Activated CD4-positive, alpha-beta T cell treated with anti-CD3 and anti-CD28 coated beads, Interleukin-2, amount 50 U/mL, for 4 hours (primary cell): Measurements from ENCODE around the gene ZNF284.
"Not testable (repeated sequence)": the region's sequence is repeated elsewhere in the genome, so short reads cannot be mapped to it uniquely, and the experiment has no call there.

Experiments
- DNase-seq, 2 experiments: peaks; one replicate each; pipeline ENCODE4 v3.0.0-alpha.2; 2020

The ZNF284 gene

DNA sequence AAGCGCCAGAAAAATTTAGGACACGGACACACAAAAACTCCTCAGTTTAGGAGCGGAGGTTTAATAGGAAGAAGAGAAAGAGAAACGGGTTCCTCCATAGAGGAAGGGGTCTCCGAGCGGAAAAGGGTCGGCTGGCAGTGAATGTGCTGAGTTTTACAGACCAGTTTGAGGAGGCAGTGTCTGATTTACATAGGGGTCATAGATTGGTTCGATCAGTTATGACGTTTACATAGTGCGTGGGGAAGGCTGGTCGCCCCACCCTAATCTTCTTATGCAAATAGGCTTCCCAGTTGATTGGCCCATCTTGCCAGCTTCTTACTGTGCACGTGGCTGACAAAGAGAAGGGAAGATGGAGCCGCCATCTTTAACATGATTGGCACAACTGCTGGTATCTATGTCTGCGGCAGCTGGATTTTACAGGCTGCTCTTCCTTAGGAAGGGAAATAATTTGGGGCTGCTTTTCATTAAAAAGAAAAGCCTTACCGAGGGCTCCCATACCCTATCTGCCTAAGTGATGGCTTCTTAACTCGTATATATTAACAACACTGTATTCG lies 40.0 kb downstream of the ZNF284 start:
- no peak for DNase-seq

DNA sequence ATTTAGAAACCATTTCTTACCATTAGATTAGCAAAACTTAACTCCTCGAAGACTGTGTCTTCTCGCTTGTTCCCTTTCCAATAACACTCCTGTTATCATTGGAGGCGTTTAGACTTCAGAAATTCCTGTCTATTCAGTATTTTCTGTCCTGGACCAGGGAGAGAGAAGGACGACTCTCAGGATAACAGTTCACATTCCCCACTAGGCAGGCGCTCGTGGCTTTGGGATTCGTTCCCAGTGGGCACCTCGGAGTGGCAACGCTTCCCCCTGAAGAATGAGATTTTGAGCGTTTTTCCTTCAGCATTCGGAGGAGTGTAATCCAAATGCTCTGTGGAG lies 40.8 kb downstream of the ZNF284 start:
- no peak for DNase-seq

DNA sequence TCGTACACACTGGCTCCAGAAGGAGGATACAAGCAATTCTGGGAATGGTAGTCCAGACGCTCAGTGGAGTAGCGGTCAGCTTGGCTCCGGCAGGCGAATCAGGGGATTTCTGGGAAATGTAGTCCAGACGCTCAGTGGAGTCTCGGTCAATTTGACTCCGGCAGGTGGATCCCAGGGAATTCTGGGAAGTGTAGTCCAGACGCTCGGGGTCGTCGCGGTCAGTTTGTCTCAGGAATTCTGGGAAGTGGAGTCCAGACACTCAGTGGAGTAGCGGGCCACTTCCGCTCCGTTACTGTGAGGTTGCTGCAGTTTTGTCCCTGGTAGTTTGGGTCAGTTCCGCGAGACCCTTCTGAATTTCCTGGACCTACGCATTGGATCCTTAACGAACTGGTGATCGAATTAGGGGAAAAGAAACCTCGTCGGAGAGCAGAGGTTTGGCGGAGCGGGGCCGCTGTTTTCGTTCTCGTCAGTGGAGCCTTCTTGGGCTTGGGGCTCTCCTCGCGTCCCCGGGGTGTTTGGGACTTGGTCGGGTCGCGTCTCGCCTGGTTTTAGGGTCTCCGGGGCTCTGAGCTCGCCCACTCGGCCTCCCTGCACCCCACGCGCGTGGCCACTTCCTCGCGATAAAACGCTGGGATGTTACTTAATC lies 41.3 kb downstream of the ZNF284 start, which contains the start of gene ZNF225:
TSS of gene ZNF225 (plus strand) at position 262 of the 646 bp plus-strand sequence. CDS start 2,429 bp downstream, outside the sequence.
- peak; percentile 75 to 77 for DNase-seq

DNA sequence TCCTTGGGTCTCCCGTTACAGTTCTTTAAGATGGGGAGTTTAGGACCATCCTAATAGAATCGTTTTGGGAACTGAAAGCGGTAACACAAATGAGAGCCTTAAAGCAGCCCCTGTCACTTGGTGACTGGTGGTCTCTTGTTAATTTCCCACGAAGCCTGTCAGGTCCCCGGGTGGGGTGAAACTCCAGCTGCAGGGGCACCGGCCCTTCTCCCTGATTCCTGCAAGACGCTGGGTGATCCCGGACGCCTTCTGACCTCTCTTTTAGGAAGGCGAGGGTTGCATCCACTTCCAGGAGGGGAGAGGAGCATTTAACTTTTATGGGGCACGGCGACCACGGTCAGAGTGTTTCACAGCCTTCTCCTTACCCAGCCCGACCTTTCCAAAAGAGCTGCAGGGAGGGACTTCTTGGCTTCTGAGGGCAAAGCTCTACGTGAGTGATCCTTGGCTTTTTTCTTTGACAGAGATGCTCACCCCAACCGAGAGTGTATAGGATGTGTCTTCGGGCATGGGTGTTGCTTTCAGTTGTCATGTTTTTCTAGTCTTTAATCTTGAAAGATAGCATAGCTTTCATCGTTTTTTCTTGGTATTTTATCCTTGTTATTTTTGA lies 41.9 kb downstream of the ZNF284 start:
- DNase-seq = no peak

DNA sequence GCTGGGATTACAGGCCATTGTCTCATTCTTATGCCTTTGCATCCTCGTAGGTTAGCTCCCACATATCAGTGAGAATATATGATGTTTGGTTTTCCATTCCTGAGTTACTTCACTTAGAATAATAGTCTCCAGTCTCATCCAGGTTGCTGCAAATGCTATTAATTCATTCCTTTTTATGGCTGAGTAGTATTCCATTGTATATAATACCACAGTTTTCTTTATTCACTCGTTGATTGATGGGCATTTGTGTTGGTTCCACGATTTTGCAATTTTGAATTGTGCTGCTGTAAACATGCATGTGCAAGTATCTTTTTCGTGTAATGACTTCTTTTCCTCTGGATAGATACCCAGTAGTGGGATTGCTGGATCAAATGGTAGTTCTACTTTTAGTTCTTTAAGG lies 49.2 kb downstream of the ZNF284 start:
- not testable (repeated sequence) for DNase-seq

DNA sequence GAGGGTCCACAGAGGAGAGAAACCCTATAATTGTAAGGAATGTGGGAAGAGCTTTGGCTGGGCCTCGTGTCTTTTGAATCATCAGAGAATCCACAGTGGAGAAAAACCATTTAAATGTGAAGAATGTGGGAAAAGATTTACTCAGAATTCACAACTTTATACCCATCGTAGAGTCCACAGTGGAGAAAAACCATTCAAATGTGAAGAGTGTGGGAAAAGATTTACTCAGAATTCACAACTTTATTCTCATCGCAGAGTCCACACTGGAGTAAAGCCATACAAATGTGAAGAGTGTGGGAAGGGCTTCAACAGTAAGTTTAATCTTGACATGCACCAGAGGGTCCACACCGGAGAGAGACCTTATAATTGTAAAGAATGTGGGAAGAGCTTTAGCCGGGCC lies 60.0 kb downstream of the ZNF284 start:
- DNase-seq = no peak
